Omental fat pad (tissue), 4 donors: ENCODE results near the gene MTCH1. TPM values are rescaled to one million over a fixed set of nuclear protein-coding genes. Genes with fewer than 3 reads are reported as not detected.

Experiments
- ATAC-seq: fragments of 150-250 bp; one replicate; pipeline ENCODE4 v1.9.1; 2016; ENCODE audit warnings: mild to moderate bottlenecking, moderate library complexity; ENCODE audit not compliant: low FRiP score
- DNase-seq: peaks from one replicate; pipeline ENCODE4 v3.0.0-alpha.2; 2019; ENCODE audit warnings: low spot score
- CTCF ChIP-seq, 3 donors: fragments of 450-650 bp; IDR thresholded peaks; one replicate each; pipeline ENCODE4 v1.5.1; 2016 to 2017; ENCODE audit warnings: antibody characterized with exemption in 3 of 3, mild to moderate bottlenecking in 3 of 3, moderate library complexity in 2 of 3
- total RNA-seq, 4 donors: library from RNA; depleted of rRNA; stranded (reverse); fragments of >200 nt; gene quantifications; one replicate each; pipeline ENCODE4 v1.1.0, GENCODE V29; 2016

Gene MTCH1
- total RNA-seq, 4 donors from 2014 or later, result 227 to 251 (median 239) TPM

GRCh38 chr6:36969240-36969691 is 16.7 kb downstream of the MTCH1 start:
- no peak for DNase-seq
- no peak for ATAC-seq

DNA sequence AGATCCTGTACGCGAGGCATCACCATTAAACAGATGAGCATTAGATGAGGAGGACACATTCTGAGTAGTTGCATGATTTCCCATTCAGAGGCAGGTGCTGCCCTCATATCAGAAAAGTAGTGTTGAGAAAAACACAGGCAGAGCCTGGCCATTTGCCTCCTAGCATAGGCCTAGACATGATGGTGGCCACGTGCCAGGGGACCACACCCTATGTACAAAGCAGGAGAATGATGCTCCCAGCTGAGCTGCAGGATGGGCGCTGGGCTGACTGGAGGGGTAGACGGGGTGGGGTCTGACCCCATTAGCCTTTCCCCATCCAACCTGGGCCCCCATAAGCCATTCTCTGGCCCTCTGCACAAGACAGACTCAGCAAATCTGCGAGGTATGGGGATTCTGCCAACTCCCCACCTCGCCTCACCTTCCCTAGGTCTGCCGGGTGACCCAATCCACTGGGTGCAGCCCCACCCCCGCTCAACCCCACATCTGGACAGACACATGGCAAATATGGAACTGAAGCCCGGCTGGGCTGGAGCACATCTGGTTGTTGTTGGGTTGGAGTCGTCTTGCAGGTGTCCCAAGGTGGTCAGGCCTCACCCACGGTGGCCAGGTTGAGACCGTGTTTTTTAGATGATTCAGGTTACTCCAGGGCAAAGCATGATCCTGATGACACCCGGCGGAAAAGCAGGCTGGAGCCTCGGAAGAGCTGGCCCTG is 17.6 kb downstream of the MTCH1 start:
- ATAC-seq (no peak), DNase-seq (no peak)
- TF ChIP-seq CTCF (IDR thresholded peaks at IDR 0.05), result no peak

More at GRCh38 chr6:36969240-36969691, 16.7 kb downstream of the MTCH1 start:
- TF ChIP-seq CTCF (IDR thresholded peaks at IDR 0.05), result no peak

GRCh38 chr6:36967757-36968156 is 18.2 kb downstream of the MTCH1 start:
- no peak for DNase-seq
- no peak for TF ChIP-seq CTCF (IDR thresholded peaks at IDR 0.05)

DNA sequence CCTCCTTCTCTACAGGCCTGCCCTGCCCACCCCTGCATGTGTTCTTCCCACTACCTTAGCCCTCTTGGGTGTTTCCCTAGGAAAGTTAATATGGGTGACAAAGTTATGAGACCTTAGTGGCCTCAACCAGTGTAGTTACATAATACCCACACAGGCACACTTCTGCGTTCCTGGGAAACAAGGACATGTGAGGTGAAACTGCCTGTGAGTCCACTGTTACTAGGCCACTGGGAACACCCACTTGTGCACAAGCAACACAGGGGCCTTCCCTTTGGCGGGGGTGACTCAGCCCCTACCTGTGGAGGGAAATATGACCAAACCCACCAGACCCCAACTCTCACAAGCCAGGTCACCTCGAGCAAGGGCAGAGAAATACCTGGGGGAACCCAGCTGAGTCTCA is 18.7 kb downstream of the MTCH1 start:
- DNase-seq (no peak), ATAC-seq (no peak)
- TF ChIP-seq CTCF (IDR thresholded peaks at IDR 0.05), result no peak

More at GRCh38 chr6:36967757-36968156, 18.2 kb downstream of the MTCH1 start:
- no peak for ATAC-seq

DNA sequence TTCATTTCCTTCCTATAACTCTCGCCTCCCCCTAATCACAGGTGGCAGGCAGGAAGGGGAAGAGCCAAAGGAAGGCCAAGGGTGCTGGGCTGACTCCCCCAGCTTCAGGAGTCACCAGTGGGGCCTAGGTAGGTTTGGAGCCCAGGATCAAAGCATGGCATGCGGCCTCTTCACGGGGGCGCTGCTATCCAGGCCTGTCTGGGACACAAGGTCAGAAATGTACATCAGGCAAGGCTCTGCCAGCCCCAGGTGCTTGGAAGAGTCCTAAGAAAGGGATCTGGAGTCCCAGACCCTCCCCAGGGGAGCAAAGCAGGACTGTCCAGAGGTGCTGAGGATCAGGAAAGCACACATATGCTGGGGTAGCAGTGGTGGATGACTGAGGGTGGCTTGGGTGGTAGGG is 21.1 kb downstream of the MTCH1 start:
- no peak for TF ChIP-seq CTCF (IDR thresholded peaks at IDR 0.05)

GRCh38 chr6:36964349-36964748 is 21.6 kb downstream of the MTCH1 start:
- no peak for TF ChIP-seq CTCF (IDR thresholded peaks at IDR 0.05)

More for the DNA sequence above, 21.1 kb downstream of the MTCH1 start:
- DNase-seq, result no peak
- no peak for ATAC-seq

More at GRCh38 chr6:36964349-36964748, 21.6 kb downstream of the MTCH1 start:
- DNase-seq, result no peak
- no peak for ATAC-seq
